H9 (cell line): ENCODE data around the gene SIVA1. TPM values are rescaled to one million over a fixed set of nuclear protein-coding genes. Genes with fewer than 3 reads are reported as not detected.

Experiments used
- DNase-seq: peaks from one replicate; pipeline ENCODE4 v3.0.0-alpha.2; 2017
- H2AFZ ChIP-seq: one replicate; pipeline ENCODE4 v1.6.1; 2013; ENCODE audit warnings: mild to moderate bottlenecking, low read length, control low read depth, moderate library complexity
- H2AK5ac ChIP-seq: 2 replicates; pipeline ENCODE4 v1.6.1; 2013; ENCODE audit warnings: low read length, control low read depth, mixed read lengths; ENCODE audit not compliant: insufficient read length
- H2BK120ac ChIP-seq: one replicate; pipeline ENCODE4 v1.6.1; 2013; ENCODE audit warnings: low read depth, mild to moderate bottlenecking, low read length, control low read depth, inconsistent platforms; ENCODE audit not compliant: poor library complexity, severe bottlenecking
- H2BK12ac ChIP-seq: 2 replicates; pipeline ENCODE4 v1.6.1; 2013; ENCODE audit warnings: low read length, control low read depth, mixed read lengths, low read depth; ENCODE audit not compliant: insufficient read length
- H2BK15ac ChIP-seq: 2 replicates; pipeline ENCODE4 v1.6.1; 2013; ENCODE audit warnings: low read depth, low read length, control low read depth
- H2BK20ac ChIP-seq: one replicate; pipeline ENCODE4 v1.6.1; 2013; ENCODE audit warnings: low read depth, mild to moderate bottlenecking, low read length, control low read depth, inconsistent platforms; ENCODE audit not compliant: poor library complexity, severe bottlenecking
- H2BK5ac ChIP-seq: 2 replicates; pipeline ENCODE4 v1.6.1; 2013; ENCODE audit warnings: low read length, control low read depth, mixed read lengths; ENCODE audit not compliant: insufficient read length
- H3K14ac ChIP-seq: 2 replicates; pipeline ENCODE4 v1.6.1; 2013; ENCODE audit warnings: low read length, control low read depth; ENCODE audit not compliant: insufficient read depth
- H3K18ac ChIP-seq: 2 replicates; pipeline ENCODE4 v1.6.1; 2013; ENCODE audit warnings: low read depth, mild to moderate bottlenecking, mixed read lengths, low read length, control low read depth; ENCODE audit not compliant: insufficient read length
- H3K23ac ChIP-seq: 2 replicates; pipeline ENCODE4 v1.6.1; 2013; ENCODE audit warnings: low read length, control low read depth, mixed read lengths, low read depth; ENCODE audit not compliant: insufficient read length
- H3K23me2 ChIP-seq: 2 replicates; pipeline ENCODE4 v1.6.1; 2013; ENCODE audit warnings: low read depth, mild to moderate bottlenecking, mixed read lengths, low read length, control low read depth; ENCODE audit not compliant: insufficient read length, poor library complexity, severe bottlenecking
- H3K27ac ChIP-seq: 2 replicates; pipeline ENCODE4 v1.5.1; 2013; ENCODE audit warnings: low read length, control low read depth, mixed read lengths, low read depth; ENCODE audit not compliant: insufficient read length
- H3K27me3 ChIP-seq: 2 replicates; pipeline ENCODE4 v1.6.1; 2013; ENCODE audit warnings: low read length, control low read depth, inconsistent platforms; ENCODE audit not compliant: insufficient read depth
- H3K4ac ChIP-seq: 2 replicates; pipeline ENCODE4 v1.6.1; 2013; ENCODE audit warnings: low read depth, mild to moderate bottlenecking, control low read depth, inconsistent platforms, low read length, moderate library complexity
- H3K4me1 ChIP-seq: 2 replicates; pipeline ENCODE4 v1.6.1; 2013; ENCODE audit warnings: low read length, control low read depth, inconsistent platforms; ENCODE audit not compliant: insufficient read depth
- H3K4me2 ChIP-seq: 2 replicates; pipeline ENCODE4 v1.6.1; 2013; ENCODE audit warnings: low read length, control low read depth, mixed read lengths; ENCODE audit not compliant: insufficient read length, insufficient read depth
- H3K56ac ChIP-seq: 2 replicates; pipeline ENCODE4 v1.6.1; 2013; ENCODE audit warnings: low read depth, mild to moderate bottlenecking, mixed read lengths, low read length, control low read depth; ENCODE audit not compliant: insufficient read length
- H3K79me1 ChIP-seq: 2 replicates; pipeline ENCODE4 v1.6.1; 2013; ENCODE audit warnings: low read depth, mild to moderate bottlenecking, moderate library complexity, low read length, control low read depth, inconsistent platforms; ENCODE audit not compliant: insufficient read depth, poor library complexity, severe bottlenecking
- H3K79me2 ChIP-seq: 2 replicates; pipeline ENCODE4 v1.6.1; 2013; ENCODE audit warnings: low read length, control low read depth, inconsistent platforms; ENCODE audit not compliant: insufficient read depth
- H3K9ac ChIP-seq: 2 replicates; pipeline ENCODE4 v1.6.1; 2013; ENCODE audit warnings: low read length, control low read depth, mixed read lengths; ENCODE audit not compliant: insufficient read length; ENCODE audit errors: extremely low read depth
- H3K9me3 ChIP-seq: one replicate; pipeline ENCODE4 v1.6.1; 2013; ENCODE audit warnings: low read depth, low read length, inconsistent platforms; ENCODE audit not compliant: control insufficient read depth
- H3T11ph ChIP-seq: one replicate; pipeline ENCODE4 v1.6.1; 2013; ENCODE audit warnings: mild to moderate bottlenecking, low read length, control low read depth, inconsistent platforms
- H4K20me1 ChIP-seq: one replicate; pipeline ENCODE4 v1.6.1; 2013; ENCODE audit not compliant: control insufficient read depth, insufficient read length, insufficient read depth
- H4K5ac ChIP-seq: 2 replicates; pipeline ENCODE4 v1.6.1; 2013; ENCODE audit warnings: low read depth, mild to moderate bottlenecking, mixed read lengths, low read length, control low read depth; ENCODE audit not compliant: insufficient read length
- H4K8ac ChIP-seq: replicated peaks from 2 replicates; pipeline ENCODE4 v1.6.1; 2013; ENCODE audit warnings: low read length, control low read depth, mixed read lengths, low read depth; ENCODE audit not compliant: insufficient read length
- H4K91ac ChIP-seq: 2 replicates; pipeline ENCODE4 v1.6.1; 2013; ENCODE audit warnings: low read depth, mild to moderate bottlenecking, moderate library complexity, mixed read lengths, low read length, control low read depth; ENCODE audit not compliant: insufficient read length
- H3K27ac Mint-ChIP-seq, 3 experiments: 2 replicates in 2 of 3; 3 replicates in 1 of 3; pipeline ENCODE4 v1.8.0; 2020 to 2021; ENCODE audit warnings: mixed read lengths in 3 of 3, mild to moderate bottlenecking in 1 of 3, moderate library complexity in 1 of 3
- H3K27me3 Mint-ChIP-seq: 2 replicates; pipeline ENCODE4 v1.8.0; 2021; ENCODE audit warnings: low read depth, mild to moderate bottlenecking, moderate library complexity, mixed read lengths
- H3K36me3 Mint-ChIP-seq, 3 experiments: 2 replicates in 2 of 3; 3 replicates in 1 of 3; pipeline ENCODE4 v1.8.0; 2020 to 2021; ENCODE audit warnings: low read depth in 3 of 3, mixed read lengths in 3 of 3; ENCODE audit not compliant: insufficient read depth in 1 of 3
- H3K4me1 Mint-ChIP-seq, 2 experiments: 2 replicates each; pipeline ENCODE4 v1.8.0; 2020; ENCODE audit warnings: mixed read lengths in 2 of 2
- H3K4me3 Mint-ChIP-seq, 2 experiments: 2 replicates in 1 of 2; 3 replicates in 1 of 2; pipeline ENCODE4 v1.8.0; 2020 to 2021; ENCODE audit warnings: mild to moderate bottlenecking in 2 of 2, mixed read lengths in 2 of 2, moderate library complexity in 1 of 2
- H3K9me3 Mint-ChIP-seq, 2 experiments: 2 replicates in 1 of 2; 3 replicates in 1 of 2; pipeline ENCODE4 v1.8.0; 2020; ENCODE audit warnings: mild to moderate bottlenecking in 2 of 2, mixed read lengths in 2 of 2, moderate library complexity in 1 of 2
- CTCF ChIP-seq: fragments of 200-600 bp; sonication (generic); conservative IDR thresholded peaks from 3 replicates; pipeline ENCODE4 v1.8.0; 2021; ENCODE audit warnings: antibody characterized with exemption, mild to moderate bottlenecking
- WGBS: extraction: QIAGEN DNeasy Blood & Tissue Kit; methylation state at CpG from one replicate; pipeline ENCODE4 v1.1.7; 2013; ENCODE audit warnings: missing lambda C conversion rate, low lambda C conversion rate, mixed read lengths; ENCODE audit not compliant: insufficient read length; ENCODE audit errors: extremely low coverage; 5-methylcytosine and 5-hydroxymethylcytosine counted together
- total RNA-seq: library from RNA; stranded (reverse); gene quantifications from 2 replicates; pipeline ENCODE4 v1.2.1, GENCODE V29; 2021

SIVA1 gene
- total RNA-seq, 1 experiment from 2014 or later, result 125 TPM

GRCh38 chr14:104755621-104756020, 2.7 kb downstream of the SIVA1 start:
- Histone ChIP-seq H3K23ac (no peak overlapping the region), H2BK12ac (no peak overlapping the region), H3K14ac (no peak overlapping the region), H4K20me1 (no peaks in the 10 kb centered on the region), H2BK5ac (no peak overlapping the region), H3K18ac (no peak overlapping the region), H3K9ac (no peak overlapping the region), H4K8ac (no peak overlapping the region), H3K9me3 (no peaks in the 10 kb centered on the region), H3K27ac (no peak overlapping the region), H3K79me2 (peaks cover 16% of the 10 kb centered on the region; the same call in 1 of the 2 replicates), H4K91ac (no peak overlapping the region), H3K27me3 (no peaks in the 10 kb centered on the region), H3K56ac (no peak overlapping the region), H2BK120ac (no peak overlapping the region), H4K5ac (no peak overlapping the region), H2BK15ac (no peak overlapping the region), H3K79me1 (peaks cover 3% of the 10 kb centered on the region), H3T11ph (no peak overlapping the region), H2BK20ac (no peak overlapping the region), H2AK5ac (no peak overlapping the region), H3K4me2 (no peak overlapping the region), H3K4me1 (no peaks in the 10 kb centered on the region; the same call in 1 of the 2 replicates), H2AFZ (no peak overlapping the region), H3K4ac (no peak overlapping the region), H3K23me2 (peaks cover 12% of the 10 kb centered on the region)
- peaks cover 12 to 23% of the 10 kb centered on the region in 2 experiments for H3K4me1 Mint-ChIP-seq
- WGBS, result no CpG with 5 or more reads among the region's 11 CpGs
- no peak for TF ChIP-seq CTCF
- H3K27ac Mint-ChIP-seq, result no peak overlapping the region
- peaks cover 29 to 63% (median 57%) of the 10 kb centered on the region in 3 experiments; a peak in 6 of 7 replicates for H3K36me3 Mint-ChIP-seq
- H3K9me3 Mint-ChIP-seq, result peaks cover 6 to 10% of the 10 kb centered on the region in 2 experiments
- H3K27me3 Mint-ChIP-seq, result peaks cover 3% of the 10 kb centered on the region; the same call in 1 of the 2 replicates
- H3K4me3 Mint-ChIP-seq, result no peak overlapping the region
- no peak for DNase-seq
